Amniotic stem cell (primary cell): ENCODE results near the gene GLP1R.
A peak's percentile ranks its signal among the peaks of the same experiment; 100 is the strongest.

ENCODE experiments used
- DNase-seq: peaks from one replicate; lab custom pipeline; 2025; lab: John Stamatoyannopoulos, UW

GLP1R gene

GRCh38 chr6:39086294-39086693, 37.7 kb downstream of the GLP1R start:
- no peak for DNase-seq

DNA sequence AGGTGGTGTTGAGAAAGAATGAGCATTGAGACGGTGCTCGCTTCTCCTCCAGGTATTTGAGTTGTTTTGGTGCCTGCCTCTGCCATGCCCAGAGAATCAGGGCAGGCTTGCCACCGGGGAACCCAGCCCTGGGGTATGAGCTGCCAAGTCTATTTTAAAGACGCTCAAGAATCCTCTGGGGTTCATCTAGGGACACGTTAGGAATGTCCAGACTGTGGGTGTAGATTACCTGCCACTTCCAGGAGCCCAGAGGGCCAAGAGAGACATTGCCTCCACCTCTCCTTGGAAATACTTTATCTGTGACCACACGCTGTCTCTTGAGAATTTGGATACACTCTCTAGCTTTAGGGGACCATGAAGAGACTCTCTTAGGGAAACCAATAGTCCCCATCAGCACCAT, 38.1 kb downstream of the GLP1R start:
- DNase-seq = no peak

- DNase-seq = no peak
These were observed 38.6 kb downstream of the GLP1R start for GRCh38 chr6:39087197-39087596.

DNA sequence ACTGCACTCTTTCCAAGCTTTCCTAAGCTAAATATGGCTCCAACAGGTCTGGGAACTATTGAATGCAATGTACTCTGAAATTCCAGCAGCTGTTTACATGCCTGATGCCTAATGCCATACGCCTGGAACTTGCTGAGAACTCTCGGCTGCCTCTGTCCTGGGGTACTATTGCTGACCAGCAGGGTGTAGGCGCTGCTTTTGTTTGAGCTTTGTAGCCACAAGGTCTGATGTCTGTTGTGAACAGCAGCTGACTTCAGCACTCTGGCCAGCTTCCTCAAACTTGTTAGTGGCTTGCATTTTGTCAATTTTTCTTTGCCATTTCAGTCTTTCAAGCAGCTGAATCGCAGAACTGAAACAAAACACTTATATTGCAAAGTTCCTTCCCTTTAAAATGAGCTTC, 39.8 kb downstream of the GLP1R start:
- DNase-seq = no peak

- DNase-seq = no peak
These were observed 41.5 kb downstream of the GLP1R start for GRCh38 chr6:39090036-39090435.

GRCh38 chr6:39091220-39091619, 42.6 kb downstream of the GLP1R start:
- no peak for DNase-seq

GRCh38 chr6:39092124-39092523, 43.5 kb downstream of the GLP1R start:
- no peak for DNase-seq

DNA sequence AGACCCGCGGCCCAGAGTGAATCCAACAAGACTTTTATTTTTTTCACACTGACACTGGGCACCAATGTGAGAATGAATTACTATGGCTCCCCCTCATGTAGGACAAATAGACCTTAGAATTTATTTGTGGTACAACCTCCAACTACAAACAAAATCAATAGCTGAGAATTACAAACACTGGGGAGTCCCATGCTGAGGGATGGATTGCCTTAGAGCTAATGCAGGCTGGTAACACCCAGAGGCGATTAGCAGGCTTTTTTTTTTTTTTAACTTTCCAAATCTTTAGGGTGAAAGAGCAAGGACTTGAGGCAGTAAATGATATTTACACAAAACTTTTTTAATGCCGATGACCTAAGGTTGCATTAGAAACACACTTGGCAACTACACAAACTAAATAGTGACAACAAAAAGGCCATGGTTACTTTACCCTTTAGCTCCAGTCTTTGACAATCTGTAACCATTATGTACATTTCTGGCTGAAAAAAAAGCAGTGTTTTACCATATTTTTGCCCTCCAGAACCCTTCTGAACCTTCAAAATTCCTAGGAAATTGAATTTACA, 44.6 kb downstream of the GLP1R start:
- DNase-seq = no peak

DNA sequence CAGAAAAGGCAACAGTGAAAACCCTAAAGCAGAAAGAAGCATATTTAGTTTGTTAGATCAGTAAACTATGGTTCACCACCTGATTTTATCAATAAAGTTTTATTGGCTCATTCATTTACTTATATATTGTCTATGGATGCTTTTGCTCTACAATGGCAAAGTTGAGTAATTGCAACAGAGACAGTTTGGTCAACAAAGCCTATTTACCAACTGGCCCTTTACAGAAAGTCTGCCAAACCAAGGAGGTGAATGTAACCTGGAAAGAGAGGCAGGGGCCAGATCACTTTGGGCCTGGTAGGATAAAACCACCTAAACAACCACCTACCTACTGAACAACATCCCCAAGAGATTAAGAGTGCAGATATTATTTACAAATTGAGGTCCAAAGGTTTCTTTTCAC, 47.0 kb downstream of the GLP1R start:
- no peak for DNase-seq

DNA sequence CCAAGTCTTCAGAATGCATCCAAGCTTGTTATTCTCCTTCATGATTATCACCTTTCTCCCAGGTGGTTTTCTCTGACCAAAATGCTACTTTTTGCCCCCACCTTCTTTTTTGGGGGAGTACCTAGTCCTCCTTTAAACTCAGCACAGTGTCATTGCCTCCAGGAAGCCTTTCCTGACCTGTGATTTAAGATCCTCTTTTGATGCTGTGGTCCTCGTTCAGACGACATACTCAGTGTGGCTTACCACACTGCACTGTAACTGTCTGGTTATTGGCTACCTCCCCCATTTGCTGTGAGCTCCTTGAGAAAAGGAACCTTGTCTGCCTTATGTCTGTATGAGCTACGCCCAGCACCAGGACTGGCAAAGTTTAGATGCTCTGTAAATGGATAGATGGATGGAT, 51.8 kb downstream of the GLP1R start:
- DNase-seq = no peak

- no peak for DNase-seq
These were observed 53.7 kb downstream of the GLP1R start for GRCh38 chr6:39102071-39102820.

DNA sequence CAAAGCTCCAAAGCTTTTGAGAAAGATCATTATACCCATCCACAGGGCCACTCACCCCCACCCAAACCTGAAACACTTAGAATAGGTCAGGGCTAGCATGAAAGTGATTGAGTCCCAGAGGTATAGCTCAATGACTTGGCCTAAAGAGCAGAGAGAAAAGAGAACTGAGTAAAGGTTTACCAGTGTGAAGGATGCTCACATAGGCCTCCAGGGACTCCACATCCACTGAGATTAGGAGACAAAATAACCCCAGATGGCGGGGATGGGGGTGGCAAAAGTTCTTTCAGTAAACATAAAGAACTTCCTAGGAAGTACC, 54.2 kb downstream of the GLP1R start:
- no peak for DNase-seq

GRCh38 chr6:39104528-39104927, 55.9 kb downstream of the GLP1R start:
- no peak for DNase-seq

- no peak for DNase-seq
These were observed 58.5 kb downstream of the GLP1R start for GRCh38 chr6:39107034-39107433.

GRCh38 chr6:39107641-39108040, 59.1 kb downstream of the GLP1R start:
- DNase-seq = no peak

GRCh38 chr6:39108041-39108839, 59.7 kb downstream of the GLP1R start:
- DNase-seq = no peak

GRCh38 chr6:39111280-39111679, 62.7 kb downstream of the GLP1R start:
- DNase-seq = no peak

- no peak for DNase-seq
These were observed 65.2 kb downstream of the GLP1R start for GRCh38 chr6:39113788-39114187.

- no peak for DNase-seq
These were observed 65.8 kb downstream of the GLP1R start for GRCh38 chr6:39114388-39114703.

GRCh38 chr6:39114704-39115599, 66.4 kb downstream of the GLP1R start, which contains the start of gene SAYSD1:
TSS of gene SAYSD1 (minus strand) at chr6:39115186. CDS start at chr6:39115089, 97 bp downstream.
- DNase-seq = peak; percentile 74

- DNase-seq = no peak
These were observed 70.3 kb downstream of the GLP1R start for GRCh38 chr6:39118921-39119320.

DNA sequence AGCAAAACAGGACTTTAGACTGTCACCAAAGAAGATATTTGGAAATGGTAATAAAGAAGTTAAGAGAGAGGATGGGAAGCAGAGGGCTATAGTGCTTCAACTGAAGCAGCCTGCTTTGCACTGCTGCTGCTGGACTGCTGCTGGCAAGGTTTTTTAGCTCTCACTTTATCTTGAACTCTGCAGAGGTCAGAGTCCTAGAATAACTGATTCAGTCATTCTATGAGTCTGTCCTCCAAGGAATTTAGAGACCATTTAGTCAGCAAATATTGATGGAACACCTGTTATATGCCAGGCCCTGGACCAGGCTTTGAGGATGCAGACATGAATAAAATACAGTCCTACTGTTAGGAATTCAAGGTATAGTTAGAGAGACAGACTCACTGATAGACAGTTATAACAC, 75.5 kb downstream of the GLP1R start:
- DNase-seq = no peak
